H1 (cell line): ENCODE measurements around the gene ADCY3.

ENCODE experiments used
- BACH1 ChIP-seq: IDR thresholded peaks from 2 replicates; pipeline ENCODE4 v1.6.1; 2012; ENCODE audit warnings: low read length, improper control_type of control experiment
- CTCF ChIP-seq, 3 experiments: IDR thresholded peaks; 1 replicate in 2 of 3; 2 replicates in 1 of 3; pipeline versions ENCODE4 v1.5.1 to v1.6.1; 2011; ENCODE audit warnings: low read length in 3 of 3, mild to moderate bottlenecking in 3 of 3, inconsistent platforms in 2 of 3, low read depth in 1 of 3, moderate library complexity in 1 of 3; ENCODE audit not compliant: insufficient read depth in 1 of 3; ENCODE audit errors: control extremely low read depth in 1 of 3
- EZH2 ChIP-seq: fragments of 200-600 bp; sonication (generic); IDR thresholded peaks from 2 replicates; pipeline ENCODE4 v1.7.1; 2012; ENCODE audit warnings: low read depth, mild to moderate bottlenecking, moderate library complexity, low read length, inconsistent platforms; ENCODE audit not compliant: severe bottlenecking
- JUND ChIP-seq: IDR thresholded peaks from 2 replicates; pipeline ENCODE4 v1.6.1; 2011; ENCODE audit warnings: mild to moderate bottlenecking, improper control_type of control experiment, low read length
- POLR2A ChIP-seq, 2 experiments: IDR thresholded peaks; 1 replicate in 1 of 2; 2 replicates in 1 of 2; pipeline ENCODE4 v1.6.1; 2011; ENCODE audit warnings: low read depth in 2 of 2, low read length in 2 of 2, mild to moderate bottlenecking in 2 of 2; ENCODE audit errors: control extremely low read depth in 1 of 2
- POLR2AphosphoS5 ChIP-seq: IDR thresholded peaks from 2 replicates; pipeline ENCODE4 v1.6.1; 2011; ENCODE audit warnings: low read depth, low read length
- SP4 ChIP-seq: IDR thresholded peaks from 2 replicates; pipeline ENCODE4 v1.6.1; 2012; ENCODE audit warnings: low read length, inconsistent platforms
- SUZ12 ChIP-seq: fragments of 200-600 bp; sonication (generic); IDR thresholded peaks from 2 replicates; pipeline ENCODE4 v1.6.1; 2012; ENCODE audit warnings: mild to moderate bottlenecking, inconsistent platforms, low read length, moderate library complexity, mixed read lengths
- TAF7 ChIP-seq: optimal IDR thresholded peaks from 2 replicates; pipeline ENCODE3; 2011; ENCODE audit warnings: low read depth, mild to moderate bottlenecking, inconsistent platforms, low read length, moderate library complexity, borderline replicate concordance
- USF2 ChIP-seq: IDR thresholded peaks from 2 replicates; pipeline ENCODE4 v1.6.1; 2011; ENCODE audit warnings: low read length, improper control_type of control experiment
- YY1 ChIP-seq: IDR thresholded peaks from 2 replicates; pipeline ENCODE4 v1.6.1; 2011; ENCODE audit warnings: low read depth, mild to moderate bottlenecking, low read length

GRCh38 chr2:24844023-24844685 is 75.9 kb downstream of the ADCY3 start:
- no peak for TF ChIP-seq POLR2A (IDR thresholded peaks at IDR 0.05; ENCODE audit: control extremely low read depth in 1 of 2, low read depth in 2 of 2, low read length in 2 of 2)
- no peak for TF ChIP-seq CTCF (IDR thresholded peaks at IDR 0.05; ENCODE audit: control extremely low read depth in 1 of 3, insufficient read depth in 1 of 3, low read depth in 1 of 3, low read length in 3 of 3)
- no peak for TF ChIP-seq TAF7
- TF ChIP-seq JUND, result no peak
- TF ChIP-seq POLR2AphosphoS5, result no peak
- no peak for TF ChIP-seq BACH1
- no peak for TF ChIP-seq USF2
- TF ChIP-seq SP4, result no peak
- TF ChIP-seq EZH2, result no peak
- no peak for TF ChIP-seq YY1
- no peak for TF ChIP-seq SUZ12
